SK-MEL-5 (cell line): ENCODE results near the gene NTSR1. TPM values are rescaled to one million over a fixed set of nuclear protein-coding genes. Genes with fewer than 3 reads are reported as not detected.

Experiments
- DNase-seq: peaks from one replicate; pipeline ENCODE4 v3.0.0-alpha.2; 2016; ENCODE audit warnings: low read depth, low spot score
- in situ Hi-C: cut with HindIII; loops from 2 replicates; pipeline ENCODE4 v1.10.0; 2016; ENCODE audit warnings: low sequenced_read_pairs, high pct_unique_total_duplicates, low pct_unique_long_range_greater_than_20kb
- total RNA-seq: library from RNA; depleted of rRNA; stranded (reverse); fragments of >200 nt; shearing (Covaris generic); gene quantifications from 2 replicates; pipeline ENCODE4 v1.2.3, GENCODE V29; 2014

The NTSR1 gene
- total RNA-seq, 1 experiment from 2014 or later = not detected

DNA sequence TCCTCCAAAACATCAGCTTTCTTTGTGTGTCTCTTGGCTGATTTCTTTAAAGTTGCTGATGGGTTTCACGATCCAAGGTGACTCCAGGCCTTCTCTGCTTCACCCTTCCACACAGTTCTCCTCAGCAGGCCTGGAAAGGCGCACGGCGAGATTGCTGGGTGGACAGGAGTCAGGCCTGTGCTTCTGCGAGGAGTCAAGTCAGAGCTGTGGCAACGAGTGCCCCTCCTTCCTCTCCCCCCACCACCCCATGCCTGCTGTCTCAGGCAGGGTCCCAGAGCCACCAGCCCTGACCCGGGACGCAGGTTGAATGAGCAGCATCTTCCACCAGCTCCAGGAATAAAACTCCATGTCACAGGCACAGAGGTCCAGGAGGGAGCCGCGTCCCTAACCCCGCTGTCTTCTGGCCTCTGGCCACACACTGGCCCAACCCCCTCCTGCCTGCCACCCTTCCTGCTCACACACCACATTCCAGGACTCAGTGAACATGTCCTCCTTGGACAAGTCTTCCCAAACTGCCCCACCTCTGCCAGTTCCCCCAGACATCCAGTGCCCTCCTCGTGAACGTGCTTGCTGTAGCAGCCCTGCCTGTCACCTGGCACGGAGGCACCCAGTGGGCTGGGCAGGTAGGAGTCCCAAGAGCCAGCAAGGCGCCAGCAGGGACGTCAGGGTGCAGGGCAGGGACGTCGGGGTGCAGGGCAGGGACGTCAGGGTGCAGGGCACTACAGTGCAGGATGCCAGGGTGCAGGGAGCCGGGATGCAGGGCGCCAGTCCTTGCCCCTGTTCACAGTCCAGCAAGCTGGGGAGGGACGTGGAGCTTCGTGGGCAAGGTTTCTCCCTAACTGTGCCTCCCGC lies 7.2 kb upstream of the NTSR1 start:
- DNase-seq = no peak
- in situ Hi-C loops = no loop called here

DNA sequence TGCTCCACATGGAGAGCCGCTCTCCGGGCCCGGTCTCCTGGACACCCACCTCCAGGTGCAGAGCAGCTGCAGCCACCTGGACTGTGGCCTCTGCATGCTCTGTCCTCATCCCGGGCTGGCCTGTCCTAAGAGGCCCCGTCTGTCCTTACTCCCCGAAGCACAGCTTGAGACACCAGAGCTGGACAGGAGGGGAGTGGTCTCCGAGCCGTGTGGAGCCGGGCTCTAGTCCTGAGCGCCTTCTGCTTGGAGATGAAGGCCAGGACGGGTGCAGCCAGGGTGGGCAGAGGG lies 6.7 kb upstream of the NTSR1 start:
- no peak for DNase-seq
- in situ Hi-C loops = no loop called here

DNA sequence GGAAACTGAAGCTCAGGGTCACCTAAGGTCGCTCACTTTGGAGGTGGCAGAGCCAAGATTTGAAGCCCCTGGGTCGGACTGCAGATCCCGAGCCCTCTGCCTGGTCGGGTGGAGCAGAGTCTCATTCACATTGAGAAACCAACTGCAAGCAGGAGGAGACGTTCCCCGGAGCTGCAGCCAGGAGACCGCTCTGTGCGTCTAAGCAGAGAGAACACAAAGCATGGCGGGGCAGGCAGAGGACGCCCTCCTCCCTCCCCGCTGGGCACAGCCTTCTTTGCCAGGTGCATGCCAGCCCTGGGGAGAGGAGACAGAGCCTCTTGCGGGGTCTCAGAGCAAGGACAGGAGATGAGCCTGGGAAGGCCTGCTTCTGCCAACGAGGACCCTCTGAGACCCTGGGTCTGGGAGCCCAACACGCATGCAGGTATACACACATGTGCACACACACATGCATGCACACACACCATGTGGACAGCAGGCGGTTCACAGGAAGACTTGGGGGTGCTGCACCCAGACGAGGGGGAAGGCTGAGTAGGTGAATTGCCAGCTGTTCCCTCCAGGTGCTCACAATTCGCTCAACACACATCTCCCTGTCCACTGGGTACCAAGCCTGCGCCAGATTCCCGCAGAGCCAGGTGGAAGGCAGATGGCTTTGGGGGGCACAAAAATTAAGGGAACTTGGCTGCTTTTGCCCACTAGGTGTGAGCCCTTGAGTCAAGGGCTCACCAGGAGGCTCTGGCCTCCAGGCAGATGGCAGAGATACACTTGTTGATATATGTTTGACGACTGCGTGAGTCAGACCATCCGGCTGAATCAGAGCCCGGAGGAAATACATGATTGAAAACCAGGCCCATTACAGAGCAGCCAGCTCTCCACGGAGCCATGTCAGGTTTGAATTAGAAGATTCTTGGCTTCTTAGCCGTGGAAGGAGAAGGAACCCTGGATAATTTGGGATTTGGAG lies 5.5 kb upstream of the NTSR1 start:
- in situ Hi-C loops = no loop called here

DNA sequence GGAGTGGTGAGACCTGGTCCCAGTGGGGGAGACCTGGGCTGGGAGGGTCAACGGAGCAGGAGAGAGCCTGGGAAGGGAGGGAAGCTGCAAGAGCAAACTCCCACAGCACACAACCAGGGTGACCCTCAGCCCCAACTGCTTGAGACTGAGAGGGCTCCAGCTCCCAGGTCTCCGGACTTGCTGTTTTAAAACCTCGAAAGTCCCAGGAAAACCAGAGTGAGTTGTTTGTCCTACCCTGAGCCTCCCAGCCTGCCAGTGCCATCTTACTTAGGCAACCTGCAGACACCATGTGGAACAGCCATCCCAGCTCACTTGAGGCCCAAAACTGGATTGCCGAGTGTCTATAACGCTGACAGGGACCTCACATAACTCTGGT lies 4.8 kb upstream of the NTSR1 start:
- DNase-seq = no peak
- in situ Hi-C loops = no loop called here

More for the DNA sequence above, 5.5 kb upstream of the NTSR1 start:
- DNase-seq = peak; percentile 32

- peak; percentile 37 for DNase-seq
- in situ Hi-C loops = no loop called here
Measured at GRCh38 chr20:62704341-62704948, 4.2 kb upstream of the NTSR1 start.

DNA sequence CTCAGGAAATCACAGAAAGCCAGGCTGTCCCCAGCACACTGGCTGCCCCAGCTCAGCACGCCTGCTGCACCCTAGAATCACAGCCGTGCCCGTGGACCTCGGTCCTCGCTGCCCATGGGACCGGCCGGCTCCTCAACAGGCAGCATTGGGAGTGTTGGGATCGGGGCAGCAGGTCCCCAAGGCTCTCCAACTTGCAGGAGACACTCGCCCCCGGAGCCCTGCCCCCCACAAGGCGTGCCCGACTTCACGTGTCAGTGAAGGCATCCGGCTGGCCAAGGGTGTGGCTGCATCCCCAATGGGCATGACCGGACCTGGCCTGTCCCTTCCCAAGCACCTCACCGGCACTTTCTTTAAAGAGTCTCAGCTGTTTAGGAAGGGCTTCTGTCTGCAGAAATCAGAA lies 3.0 kb upstream of the NTSR1 start:
- in situ Hi-C loops = no loop called here
- no peak for DNase-seq

DNA sequence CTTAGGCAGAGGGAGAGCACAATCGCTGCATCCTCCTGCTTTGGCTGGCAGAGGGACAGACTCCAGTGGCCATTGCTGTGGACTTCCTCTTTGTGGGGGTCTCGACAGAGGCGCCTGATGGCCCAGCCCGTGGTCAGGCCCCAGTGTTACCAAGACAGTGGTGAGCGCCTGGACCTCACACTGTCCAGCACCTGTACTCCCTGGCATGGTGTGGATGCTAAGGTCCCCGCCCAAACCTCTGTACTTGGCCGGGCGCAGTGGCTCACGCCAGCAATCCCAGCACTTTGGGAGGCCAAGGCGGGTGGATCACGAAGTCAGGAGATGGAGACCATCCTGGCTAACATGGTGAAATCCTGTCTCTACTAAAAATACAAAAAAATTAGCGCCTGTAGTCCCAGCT lies 2.3 kb upstream of the NTSR1 start:
- DNase-seq = no peak
- in situ Hi-C loops = no loop called here

DNA sequence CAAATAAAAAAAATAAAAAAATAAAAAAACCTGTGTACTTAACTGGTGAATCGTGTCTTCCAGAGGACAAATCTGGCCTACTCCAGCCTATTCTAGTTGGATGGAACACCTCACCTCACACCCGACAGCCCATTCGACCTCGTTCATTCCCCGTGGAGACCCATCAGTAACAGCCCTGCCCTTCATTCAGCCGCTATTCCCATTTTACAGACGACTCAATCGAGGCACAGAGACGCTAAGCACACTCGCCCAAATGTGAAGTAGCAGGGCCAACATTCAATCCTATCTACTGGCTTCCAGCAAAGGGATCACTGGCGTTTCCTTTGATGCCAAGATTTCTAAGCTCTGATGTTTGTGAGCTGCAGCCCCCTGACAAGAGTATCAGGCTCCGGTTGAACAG lies 1.8 kb upstream of the NTSR1 start:
- in situ Hi-C loops = no loop called here
- DNase-seq = no peak

DNA sequence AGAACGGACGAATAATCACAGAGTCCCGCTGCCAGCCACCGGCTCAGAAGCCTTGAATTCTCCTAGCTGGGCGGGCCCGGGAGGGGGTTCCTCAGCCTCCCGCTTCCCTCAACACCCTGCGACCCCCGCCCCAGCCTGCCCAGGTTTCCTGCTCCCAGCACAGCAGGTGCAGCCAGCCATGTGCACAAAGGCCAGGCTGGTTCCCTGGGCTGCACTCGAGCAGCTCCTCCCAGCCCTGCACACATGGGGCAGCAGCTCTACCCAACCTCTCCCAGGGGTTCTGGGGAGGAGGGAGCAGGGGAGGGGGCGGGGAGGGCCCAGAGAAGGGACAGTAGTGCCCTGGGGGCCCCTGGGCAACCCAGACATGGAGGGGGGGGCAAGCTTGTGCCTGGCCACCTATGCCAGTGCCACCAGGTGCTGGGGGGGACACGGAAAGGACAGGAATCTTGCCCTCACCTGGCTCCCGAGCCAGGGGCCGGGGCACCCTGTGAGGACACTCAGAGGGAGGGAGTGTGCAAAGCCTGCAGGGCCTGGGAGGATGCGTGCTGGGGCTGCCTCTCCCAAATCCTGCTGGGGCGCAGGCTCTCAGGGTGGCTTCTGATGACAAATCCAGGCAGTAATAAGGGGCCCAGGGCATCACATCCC lies 1.2 kb upstream of the NTSR1 start:
- in situ Hi-C loops = no loop called here
- DNase-seq = no peak

GRCh38 chr20:62707921-62708521 lies 615 bp upstream of the NTSR1 start:
- in situ Hi-C loops = no loop called here
- DNase-seq = no peak

- DNase-seq = no peak
- in situ Hi-C loops = no loop called here
Measured at GRCh38 chr20:62709537-62709905, 885 bp downstream of the NTSR1 start.

DNA sequence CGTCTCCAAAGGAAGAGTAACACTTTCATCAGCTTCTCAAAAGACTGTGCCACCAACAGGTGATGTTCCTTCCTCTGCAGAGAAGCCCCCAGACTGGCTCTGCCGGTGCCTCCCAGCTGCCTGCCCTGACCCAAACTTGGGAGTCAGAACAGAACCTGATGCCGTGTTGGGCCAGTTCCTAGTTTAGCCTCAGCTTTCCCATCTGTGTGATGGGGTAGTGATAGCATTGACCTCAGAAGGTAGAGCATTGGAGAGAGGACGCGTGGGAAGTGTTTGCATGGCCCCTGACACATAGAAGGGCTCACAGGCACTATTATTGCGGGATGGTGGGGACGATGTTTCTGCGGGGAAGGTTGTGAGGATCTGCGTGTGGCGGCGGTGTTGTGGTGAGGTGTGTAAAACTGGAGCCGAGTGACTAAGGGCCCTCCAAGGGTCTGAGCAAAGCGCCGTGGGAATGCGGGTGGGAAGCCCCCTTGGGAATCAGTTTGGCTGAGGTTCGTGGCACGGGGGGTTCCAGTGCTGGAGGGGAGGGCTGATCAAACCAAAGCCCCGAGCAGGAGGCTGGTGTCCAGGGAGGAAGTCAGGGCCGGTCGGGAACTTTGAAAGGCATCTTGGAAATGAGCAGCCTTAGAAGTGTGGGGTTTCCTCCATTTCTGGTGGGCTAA lies 1.7 kb downstream of the NTSR1 start:
- in situ Hi-C loops = no loop called here
- no peak for DNase-seq

GRCh38 chr20:62710886-62711702 lies 2.5 kb downstream of the NTSR1 start:
- in situ Hi-C loops = no loop called here
- DNase-seq = no peak

DNA sequence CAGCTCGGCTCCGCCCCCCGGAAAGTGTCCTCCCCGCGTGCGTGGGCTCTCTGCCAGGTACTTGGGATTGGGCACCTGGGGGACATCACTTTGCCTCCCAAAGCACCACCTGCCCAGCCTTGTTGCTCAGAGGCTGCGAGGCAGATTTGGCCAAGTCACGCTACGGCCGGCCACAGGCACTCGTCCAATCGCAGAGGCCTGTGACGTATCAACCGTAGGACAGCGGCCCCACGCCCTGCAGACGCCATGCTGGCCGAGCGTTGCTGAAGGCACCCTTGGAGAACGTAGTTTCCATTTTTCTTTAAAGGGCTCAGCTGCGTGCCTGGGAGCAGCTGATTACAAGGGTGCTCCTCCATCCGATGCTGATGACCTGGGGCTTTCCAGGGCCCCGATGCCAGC lies 3.1 kb downstream of the NTSR1 start:
- in situ Hi-C loops = no loop called here
- no peak for DNase-seq

- DNase-seq = no peak
Measured at GRCh38 chr20:62712606-62713005, 4.0 kb downstream of the NTSR1 start.

DNA sequence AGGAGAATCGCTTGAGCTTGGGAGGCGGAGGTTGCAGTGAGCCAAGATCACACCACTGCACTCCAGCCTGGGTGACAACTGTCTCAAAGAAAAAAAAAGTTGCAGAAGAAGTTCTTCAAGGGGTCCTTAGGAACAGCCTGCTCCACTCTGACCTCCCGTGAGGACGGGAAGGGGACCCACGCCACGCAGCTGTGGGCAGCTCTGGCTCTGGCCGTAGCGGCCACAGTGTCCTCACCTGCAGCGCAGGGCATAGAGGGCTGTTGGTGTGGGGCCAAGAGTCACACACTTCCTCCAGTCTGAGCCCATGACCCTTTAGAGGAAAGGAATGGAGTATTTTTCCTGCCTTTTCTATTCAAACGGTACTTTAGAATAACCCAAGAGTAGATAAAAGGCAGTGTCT lies 5.4 kb downstream of the NTSR1 start:
- in situ Hi-C loops = no loop called here
- DNase-seq = no peak

More at GRCh38 chr20:62712606-62713005, 4.0 kb downstream of the NTSR1 start:
- in situ Hi-C loops = no loop called here
